ENCODE data around the gene HIVEP3.

Gene HIVEP3

GRCh38 chr1:41618066-41618825 is 300.5 kb downstream of the HIVEP3 start:
- WGBS (ENCODE audit: extremely low coverage, insufficient coverage, low lambda C conversion rate): no CpG with 5 or more reads among the region's 14 CpGs
- DNase-seq: no peak
- H3K79me2 ChIP-seq (ENCODE audit: control insufficient read depth, insufficient read depth, low read length): no peaks in the 10 kb centered on the region
- H3K27me3 ChIP-seq (ENCODE audit: insufficient read depth, low read length, poor library complexity): no peaks in the 10 kb centered on the region
- no peak overlapping the region for H3K4me2 ChIP-seq (ENCODE audit: low read length)
- no peak overlapping the region for H2BK15ac ChIP-seq (replicated peaks; ENCODE audit: low read depth)
- H3K4ac ChIP-seq (ENCODE audit: low read depth, low read length): no peak overlapping the region
- H2AK5ac ChIP-seq (ENCODE audit: low read length): no peak overlapping the region
- H4K8ac ChIP-seq (ENCODE audit: low read depth, low read length): no peak overlapping the region
- H2BK120ac ChIP-seq (ENCODE audit: low read depth, low read length): no peak overlapping the region
- H3K18ac ChIP-seq (ENCODE audit: low read length): no peak overlapping the region
- H3K56ac ChIP-seq (ENCODE audit: low read length): no peak overlapping the region
- no peak overlapping the region for H4K5ac ChIP-seq (ENCODE audit: low read length)
- no peaks in the 10 kb centered on the region for H3K79me1 ChIP-seq (ENCODE audit: low read length)
- no peak overlapping the region for H3K4me3 ChIP-seq (ENCODE audit: low read length)
- no peaks in the 10 kb centered on the region for H3K36me3 ChIP-seq (ENCODE audit: control insufficient read depth, insufficient read depth, low read length)
- H2BK5ac ChIP-seq (ENCODE audit: low read length): no peak overlapping the region
- H3K4me1 ChIP-seq (ENCODE audit: control insufficient read depth, low read depth, low read length): no peaks in the 10 kb centered on the region
- H3K23ac ChIP-seq (ENCODE audit: low read length): no peak overlapping the region
- H3K9ac ChIP-seq (ENCODE audit: low read length): no peak overlapping the region
- H3K27ac ChIP-seq (ENCODE audit: low read depth, low read length): no peak overlapping the region

- Histone ChIP-seq H3K56ac (ENCODE audit: low read length) (no peak overlapping the region), H3K4me1 (ENCODE audit: control insufficient read depth, low read depth, low read length) (no peaks in the 10 kb centered on the region), H3K36me3 (ENCODE audit: control insufficient read depth, insufficient read depth, low read length) (no peaks in the 10 kb centered on the region), H3K79me1 (ENCODE audit: low read length) (no peaks in the 10 kb centered on the region), H2BK15ac (replicated peaks; ENCODE audit: low read depth) (no peak overlapping the region), H3K4me3 (ENCODE audit: low read length) (no peak overlapping the region), H3K9ac (ENCODE audit: low read length) (no peak overlapping the region), H3K4me2 (ENCODE audit: low read length) (no peak overlapping the region), H3K4ac (ENCODE audit: low read depth, low read length) (no peak overlapping the region), H2BK120ac (ENCODE audit: low read depth, low read length) (no peak overlapping the region), H3K27me3 (ENCODE audit: insufficient read depth, low read length, poor library complexity) (no peaks in the 10 kb centered on the region), H2AK5ac (ENCODE audit: low read length) (no peak overlapping the region), H3K23ac (ENCODE audit: low read length) (no peak overlapping the region), H2BK5ac (ENCODE audit: low read length) (no peak overlapping the region), H3K79me2 (ENCODE audit: control insufficient read depth, insufficient read depth, low read length) (no peaks in the 10 kb centered on the region), H4K5ac (ENCODE audit: low read length) (no peak overlapping the region), H3K27ac (ENCODE audit: low read depth, low read length) (no peak overlapping the region), H4K8ac (ENCODE audit: low read depth, low read length) (no peak overlapping the region), H3K18ac (ENCODE audit: low read length) (no peak overlapping the region)
- no peak for DNase-seq
- WGBS (ENCODE audit: extremely low coverage, insufficient coverage, low lambda C conversion rate): no CpG with 5 or more reads among the region's 5 CpGs
Observed at GRCh38 chr1:41617336-41617735, 301.4 kb downstream of the HIVEP3 start.

- Histone ChIP-seq H3K23ac (ENCODE audit: low read length) (no peak overlapping the region), H3K4me3 (ENCODE audit: low read length) (no peak overlapping the region), H3K27ac (ENCODE audit: low read depth, low read length) (no peak overlapping the region), H3K18ac (ENCODE audit: low read length) (no peak overlapping the region), H3K27me3 (ENCODE audit: insufficient read depth, low read length, poor library complexity) (no peaks in the 10 kb centered on the region), H2BK15ac (replicated peaks; ENCODE audit: low read depth) (no peak overlapping the region), H3K4me2 (ENCODE audit: low read length) (no peak overlapping the region), H3K36me3 (ENCODE audit: control insufficient read depth, insufficient read depth, low read length) (no peaks in the 10 kb centered on the region), H3K79me1 (ENCODE audit: low read length) (no peaks in the 10 kb centered on the region), H2BK5ac (ENCODE audit: low read length) (no peak overlapping the region), H4K5ac (ENCODE audit: low read length) (no peak overlapping the region), H2BK120ac (ENCODE audit: low read depth, low read length) (no peak overlapping the region), H3K79me2 (ENCODE audit: control insufficient read depth, insufficient read depth, low read length) (no peaks in the 10 kb centered on the region), H3K56ac (ENCODE audit: low read length) (no peak overlapping the region), H4K8ac (ENCODE audit: low read depth, low read length) (no peak overlapping the region), H2AK5ac (ENCODE audit: low read length) (no peak overlapping the region), H3K4ac (ENCODE audit: low read depth, low read length) (no peak overlapping the region), H3K4me1 (ENCODE audit: control insufficient read depth, low read depth, low read length) (no peaks in the 10 kb centered on the region), H3K9ac (ENCODE audit: low read length) (no peak overlapping the region)
- no peak for DNase-seq
- WGBS (ENCODE audit: extremely low coverage, insufficient coverage, low lambda C conversion rate): no CpG with 5 or more reads among the region's 2 CpGs
Observed at GRCh38 chr1:41616563-41616962, 302.2 kb downstream of the HIVEP3 start.

- Histone ChIP-seq H3K27ac (ENCODE audit: low read depth, low read length) (no peak overlapping the region), H3K4me1 (ENCODE audit: control insufficient read depth, low read depth, low read length) (no peaks in the 10 kb centered on the region), H3K79me1 (ENCODE audit: low read length) (no peaks in the 10 kb centered on the region), H3K4me2 (ENCODE audit: low read length) (no peak overlapping the region), H3K4me3 (ENCODE audit: low read length) (no peak overlapping the region), H2BK5ac (ENCODE audit: low read length) (no peak overlapping the region), H2BK15ac (replicated peaks; ENCODE audit: low read depth) (no peak overlapping the region), H3K27me3 (ENCODE audit: insufficient read depth, low read length, poor library complexity) (no peaks in the 10 kb centered on the region), H3K23ac (ENCODE audit: low read length) (no peak overlapping the region), H4K8ac (ENCODE audit: low read depth, low read length) (no peak overlapping the region), H3K4ac (ENCODE audit: low read depth, low read length) (no peak overlapping the region), H3K9ac (ENCODE audit: low read length) (no peak overlapping the region), H2AK5ac (ENCODE audit: low read length) (no peak overlapping the region), H3K36me3 (ENCODE audit: control insufficient read depth, insufficient read depth, low read length) (no peaks in the 10 kb centered on the region), H2BK120ac (ENCODE audit: low read depth, low read length) (no peak overlapping the region), H4K5ac (ENCODE audit: low read length) (no peak overlapping the region), H3K79me2 (ENCODE audit: control insufficient read depth, insufficient read depth, low read length) (no peaks in the 10 kb centered on the region), H3K18ac (ENCODE audit: low read length) (no peak overlapping the region), H3K56ac (ENCODE audit: low read length) (no peak overlapping the region)
- no peak for DNase-seq
- no CpG with 5 or more reads among the region's 2 CpGs for WGBS (ENCODE audit: extremely low coverage, insufficient coverage, low lambda C conversion rate)
Observed at GRCh38 chr1:41615981-41616380, 302.7 kb downstream of the HIVEP3 start.

GRCh38 chr1:41615316-41615715 is 303.4 kb downstream of the HIVEP3 start:
- Histone ChIP-seq H3K27me3 (ENCODE audit: insufficient read depth, low read length, poor library complexity) (no peaks in the 10 kb centered on the region), H2BK5ac (ENCODE audit: low read length) (no peak overlapping the region), H3K79me1 (ENCODE audit: low read length) (no peaks in the 10 kb centered on the region), H3K27ac (ENCODE audit: low read depth, low read length) (no peak overlapping the region), H2BK15ac (replicated peaks; ENCODE audit: low read depth) (no peak overlapping the region), H3K56ac (ENCODE audit: low read length) (no peak overlapping the region), H3K4me2 (ENCODE audit: low read length) (no peak overlapping the region), H4K5ac (ENCODE audit: low read length) (no peak overlapping the region), H3K36me3 (ENCODE audit: control insufficient read depth, insufficient read depth, low read length) (no peaks in the 10 kb centered on the region), H2AK5ac (ENCODE audit: low read length) (no peak overlapping the region), H3K4ac (ENCODE audit: low read depth, low read length) (no peak overlapping the region), H2BK120ac (ENCODE audit: low read depth, low read length) (no peak overlapping the region), H3K4me1 (ENCODE audit: control insufficient read depth, low read depth, low read length) (no peaks in the 10 kb centered on the region), H4K8ac (ENCODE audit: low read depth, low read length) (no peak overlapping the region), H3K4me3 (ENCODE audit: low read length) (no peak overlapping the region), H3K9ac (ENCODE audit: low read length) (no peak overlapping the region), H3K18ac (ENCODE audit: low read length) (no peak overlapping the region), H3K23ac (ENCODE audit: low read length) (no peak overlapping the region), H3K79me2 (ENCODE audit: control insufficient read depth, insufficient read depth, low read length) (no peaks in the 10 kb centered on the region)
- DNase-seq: no peak
- no CpG with 5 or more reads among the region's 8 CpGs for WGBS (ENCODE audit: extremely low coverage, insufficient coverage, low lambda C conversion rate)

DNA sequence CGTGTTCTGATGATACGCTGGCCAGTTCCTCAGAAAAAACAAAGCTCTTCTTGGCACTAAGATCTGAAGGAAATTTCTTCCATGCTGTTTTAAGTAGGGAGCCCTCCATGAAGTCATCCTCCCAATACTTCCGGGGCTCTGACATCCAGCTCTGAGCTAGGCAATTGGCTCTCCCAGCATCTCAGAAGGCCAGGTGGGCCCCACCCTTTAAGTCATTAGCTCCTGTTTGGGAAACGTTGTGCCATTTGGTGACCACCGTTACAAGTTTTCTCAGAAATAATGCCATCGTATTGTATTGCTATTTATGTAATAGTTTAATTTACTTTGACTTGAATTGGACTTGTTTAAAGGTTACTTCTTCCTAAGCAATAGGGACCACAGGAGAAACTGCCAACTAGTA is 303.9 kb downstream of the HIVEP3 start:
- Histone ChIP-seq H2BK5ac (ENCODE audit: low read length) (no peak overlapping the region), H2BK120ac (ENCODE audit: low read depth, low read length) (no peak overlapping the region), H2BK15ac (replicated peaks; ENCODE audit: low read depth) (no peak overlapping the region), H3K27ac (ENCODE audit: low read depth, low read length) (no peak overlapping the region), H3K36me3 (ENCODE audit: control insufficient read depth, insufficient read depth, low read length) (no peaks in the 10 kb centered on the region), H4K5ac (ENCODE audit: low read length) (no peak overlapping the region), H3K4me3 (ENCODE audit: low read length) (no peak overlapping the region), H3K9ac (ENCODE audit: low read length) (no peak overlapping the region), H3K56ac (ENCODE audit: low read length) (no peak overlapping the region), H3K79me2 (ENCODE audit: control insufficient read depth, insufficient read depth, low read length) (no peaks in the 10 kb centered on the region), H3K4ac (ENCODE audit: low read depth, low read length) (no peak overlapping the region), H3K4me1 (ENCODE audit: control insufficient read depth, low read depth, low read length) (no peaks in the 10 kb centered on the region), H3K18ac (ENCODE audit: low read length) (no peak overlapping the region), H3K79me1 (ENCODE audit: low read length) (no peaks in the 10 kb centered on the region), H3K27me3 (ENCODE audit: insufficient read depth, low read length, poor library complexity) (no peaks in the 10 kb centered on the region), H3K23ac (ENCODE audit: low read length) (no peak overlapping the region), H4K8ac (ENCODE audit: low read depth, low read length) (no peak overlapping the region), H2AK5ac (ENCODE audit: low read length) (no peak overlapping the region), H3K4me2 (ENCODE audit: low read length) (no peak overlapping the region)
- WGBS (ENCODE audit: extremely low coverage, insufficient coverage, low lambda C conversion rate): no CpG with 5 or more reads among the region's 6 CpGs
- no peak for DNase-seq
